HepG2 (cell line): ENCODE data around the gene ZFAND3. TPM values are rescaled to one million over a fixed set of nuclear protein-coding genes. Genes with fewer than 3 reads are reported as not detected.

ENCODE experiments used
- ATAC-seq: fragments of 200-7000 bp; cut with Tn5 transposase; 3 replicates; pipeline ENCODE4 v1.9.1; 2020; ENCODE audit warnings: mild to moderate bottlenecking, moderate library complexity
- BruUV-seq: library from RNA; stranded (reverse); fragments of 400-500 nt; replicated peaks from 2 replicates; lab custom pipeline; 2021; lab: Mats Ljungman, UMichigan
- CTCF ChIA-PET: fragments of 300-600 bp; formaldehyde crosslinking; extraction: SDS; loops from one replicate; lab custom pipeline; 2021; ENCODE audit warnings: low total read pairs, inconsistent platforms, low intra/inter-chr PET ratio; lab: Yijun Ruan, JAX
- POLR2A ChIA-PET: fragments of 350-600 bp; sonication (Branson Sonifier 250); formaldehyde crosslinking; loops from one replicate; lab custom pipeline; 2020; ENCODE audit warnings: antibody characterized with exemption, inconsistent platforms; lab: Yijun Ruan, JAX
- DNase-seq: peaks from one replicate; pipeline ENCODE4 v3.0.0-alpha.2; 2015; ENCODE audit warnings: low spot score
- FAIRE-seq: peaks from 3 replicates; lab custom pipeline; 2011; peaks lifted over from hg19 to GRCh38; lab: Jason Lieb, UNC
- H2AFZ ChIP-seq: one replicate; pipeline ENCODE4 v1.6.1; 2011; ENCODE audit warnings: low read length, inconsistent platforms
- H3K27ac ChIP-seq: fragments of 300-600 bp; 3 replicates; pipeline ENCODE4 v1.8.0; 2011; ENCODE audit warnings: mixed run types, mild to moderate bottlenecking, mixed read lengths, low read length, inconsistent platforms; ENCODE audit not compliant: insufficient read depth; ENCODE audit errors: extremely low read length
- H3K27me3 ChIP-seq, 2 experiments: fragments of 200-600 bp in 1 of 2; 2 replicates in 1 of 2; 3 replicates in 1 of 2; pipeline versions ENCODE4 v1.6.0 to v1.8.0; 2011; ENCODE audit warnings: low read length in 2 of 2, mild to moderate bottlenecking in 2 of 2, moderate library complexity in 2 of 2, inconsistent platforms in 1 of 2; ENCODE audit not compliant: insufficient read depth in 2 of 2, control insufficient read depth in 1 of 2
- H3K36me3 ChIP-seq, 2 experiments: fragments of 200-600 bp in 1 of 2; replicated peaks in 1 of 2; 2 replicates in 1 of 2; 3 replicates in 1 of 2; pipeline versions ENCODE4 v1.5.1 to v1.8.0; 2011; ENCODE audit warnings: low read length in 2 of 2, inconsistent platforms in 1 of 2; ENCODE audit not compliant: insufficient read depth in 2 of 2, control insufficient read depth in 1 of 2
- H3K4me1 ChIP-seq: 2 replicates; pipeline ENCODE4 v1.5.1; 2012; ENCODE audit warnings: low read length, inconsistent platforms; ENCODE audit not compliant: insufficient read depth
- H3K4me2 ChIP-seq: 2 replicates; pipeline ENCODE4 v1.6.0; 2011; ENCODE audit warnings: low read depth, low read length, inconsistent platforms
- H3K4me3 ChIP-seq, 3 experiments: fragments of 200-600 bp in 1 of 3; sonication (generic), shearing (Covaris generic) in 1 of 3; replicated peaks in 1 of 3; 2 replicates each; pipeline ENCODE4 v1.5.1; 2011 to 2016; ENCODE audit warnings: low read length in 3 of 3, inconsistent platforms in 2 of 3, low read depth in 2 of 3, mild to moderate bottlenecking in 2 of 3, control low read depth in 1 of 3, mixed read lengths in 1 of 3; ENCODE audit not compliant: insufficient read depth in 1 of 3
- H3K79me2 ChIP-seq: one replicate; pipeline ENCODE4 v1.6.1; 2011; ENCODE audit warnings: low read length, inconsistent platforms; ENCODE audit not compliant: insufficient read depth
- H3K9ac ChIP-seq: 2 replicates; pipeline ENCODE4 v1.6.0; 2011; ENCODE audit warnings: mild to moderate bottlenecking, low read depth, low read length, inconsistent platforms; ENCODE audit not compliant: insufficient read depth
- H3K9me3 ChIP-seq: 2 replicates; pipeline ENCODE4 v1.5.1; 2012; ENCODE audit warnings: mild to moderate bottlenecking, low read length
- H4K20me1 ChIP-seq: 2 replicates; pipeline ENCODE4 v1.6.0; 2011; ENCODE audit warnings: inconsistent platforms, mild to moderate bottlenecking, low read length, moderate library complexity; ENCODE audit not compliant: insufficient read depth
- ATAD3A ChIP-seq: sonication (generic); formaldehyde crosslinking; IDR thresholded peaks from 2 replicates; pipeline ENCODE4 v1.4.0; 2020; ENCODE audit warnings: missing genetic modification reagents
- GABPB1 ChIP-seq: IDR thresholded peaks from 2 replicates; pipeline ENCODE4 v1.6.1; 2016; ENCODE audit warnings: mild to moderate bottlenecking, missing genetic modification reagents, moderate library complexity, missing compliant biosample characterization
- HNRNPL ChIP-seq: fragments of 200-400 bp; formaldehyde crosslinking; IDR thresholded peaks from 2 replicates; pipeline ENCODE4 v1.6.1; 2017; ENCODE audit warnings: mild to moderate bottlenecking, low read depth, low read length
- MYNN ChIP-seq: sonication (generic); formaldehyde crosslinking; IDR thresholded peaks from 2 replicates; pipeline ENCODE4 v1.4.0; 2020; ENCODE audit warnings: mild to moderate bottlenecking, low read depth, missing genetic modification reagents
- PAXIP1 ChIP-seq: sonication (generic); formaldehyde crosslinking; conservative IDR thresholded peaks from 2 replicates; pipeline ENCODE4 v1.4.0; 2020; ENCODE audit warnings: mild to moderate bottlenecking, missing genetic modification reagents, moderate library complexity
- POLR2A ChIP-seq, 2 experiments: IDR thresholded peaks; 2 replicates each; pipeline ENCODE4 v1.6.1; 2011; ENCODE audit warnings: low read depth in 2 of 2, low read length in 2 of 2, mild to moderate bottlenecking in 1 of 2, moderate library complexity in 1 of 2; ENCODE audit not compliant: insufficient read depth in 1 of 2
- RBM22 ChIP-seq: fragments of 200-400 bp; formaldehyde crosslinking; optimal IDR thresholded peaks from 2 replicates; pipeline ENCODE3; 2017; ENCODE audit warnings: mild to moderate bottlenecking, low read length, moderate library complexity
- REXO4 ChIP-seq: sonication (generic); formaldehyde crosslinking; IDR thresholded peaks from 2 replicates; pipeline ENCODE4 v1.8.0; 2022; ENCODE audit warnings: missing genetic modification reagents, mild to moderate bottlenecking, borderline replicate concordance
- ZNF749 ChIP-seq: sonication (generic); formaldehyde crosslinking; IDR thresholded peaks from 2 replicates; pipeline ENCODE4 v1.8.0; 2022; ENCODE audit warnings: mild to moderate bottlenecking, missing genetic modification reagents, moderate library complexity, borderline replicate concordance
- ZNF83 ChIP-seq: sonication (generic); formaldehyde crosslinking; IDR thresholded peaks from 2 replicates; pipeline ENCODE4 v1.4.0; 2020; ENCODE audit warnings: missing genetic modification reagents, mild to moderate bottlenecking, borderline replicate concordance
- whole genome bisulfite sequencing: methylation state at CpG from one replicate; pipeline ENCODE4 v1.1.6; 2017; ENCODE audit warnings: low lambda C conversion rate; 5-methylcytosine and 5-hydroxymethylcytosine counted together
- in situ Hi-C: cut with HindIII; loops from 2 replicates; pipeline ENCODE4 v1.10.0; 2017; ENCODE audit warnings: low pct_unique_long_range_greater_than_20kb; ENCODE audit not compliant: extremely low pct_ligation_motif_present
- intact Hi-C: fragments of 100-400 bp; cut with micrococcal nuclease; formaldehyde crosslinking; loops from one replicate; pipeline ENCODE4 v1.10.0; 2022; ENCODE audit not compliant: unreplicated experiment
- polyA plus RNA-seq, 8 experiments: library from polyadenylated mRNA; depleted of rRNA in 3 of 8; stranded (reverse) in 7 of 8; unstranded in 1 of 8; fragments of >200 nt; fragmentation: Illumina TruSeq in 4 of 8; extraction: Trizol in 4 of 8; gene quantifications; 2 replicates each; pipeline versions ENCODE4 v1.2.1 to v1.2.3, GENCODE V29; 2011 to 2016; ENCODE audit warnings: low read depth in 4 of 8, missing spikeins in 1 of 8, mixed read lengths in 1 of 8; ENCODE audit not compliant: insufficient read depth in 1 of 8
- total RNA-seq, 5 experiments: library from RNA; depleted of rRNA; stranded (reverse); fragments of >200 nt; fragmentation: Illumina TruSeq; extraction: Trizol; gene quantifications; 2 replicates each; pipeline ENCODE4 v1.2.3, GENCODE V29; 2016; ENCODE audit warnings: low read depth in 1 of 5

ZFAND3 gene
- total and polyA plus RNA-seq, 2 of the 13 experiments (the other 11 are each of a cell fraction or from before 2014, with no cell fraction given) = 16.4 to 17.1 TPM

GRCh38 chr6:38182426-38182825 is 362.9 kb downstream of the ZFAND3 start:
- 76% methylated on average over 6 of the region's 6 CpGs for WGBS
- in situ Hi-C loops (no loop called here), intact Hi-C loops (no loop called here)
- Histone ChIP-seq H3K9ac (no peak overlapping the region), H3K79me2 (no peaks in the 10 kb centered on the region), H3K27ac (no peak overlapping the region), H3K4me3 (no peak overlapping the region), H3K4me2 (no peak overlapping the region), H4K20me1 (no peaks in the 10 kb centered on the region), H3K9me3 (no peaks in the 10 kb centered on the region), H2AFZ (no peak overlapping the region), H3K4me1 (peaks cover 8% of the 10 kb centered on the region), H3K36me3 (no peaks in the 10 kb centered on the region), H3K27me3 (no peaks in the 10 kb centered on the region)
- no peak for ATAC-seq
- DNase-seq = no peak
- no peak for TF ChIP-seq MYNN
- TF ChIP-seq RBM22 = no peak
- no peak for TF ChIP-seq ZNF83 (CRISPR knock-in tag)
- no peak for TF ChIP-seq PAXIP1 (CRISPR knock-in tag)
- TF ChIP-seq HNRNPL = no peak
- TF ChIP-seq ATAD3A (CRISPR knock-in tag) = no peak
- no peak for TF ChIP-seq REXO4
- TF ChIP-seq GABPB1 (CRISPR knock-in tag) = no peak
- TF ChIP-seq POLR2A (IDR thresholded peaks at IDR 0.05; ENCODE audit: insufficient read depth in 1 of 2, low read depth in 2 of 2, low read length in 2 of 2) = no peak
- no peak for TF ChIP-seq ZNF749 (CRISPR knock-in tag)
- CTCF ChIA-PET = no interaction called here
- FAIRE-seq = no peak
- no TSS peak for BruUV-seq
- POLR2A ChIA-PET = no interaction called here
